HCT116 (cell line): ENCODE data around the gene TMEM219. TPM values are rescaled to one million over a fixed set of nuclear protein-coding genes. Genes with fewer than 3 reads are reported as not detected.

ENCODE experiments used
- ATAC-seq: fragments of 200-7000 bp; cut with Tn5 transposase; 2 replicates; pipeline ENCODE4 v1.9.1; 2020; ENCODE audit warnings: mild to moderate bottlenecking, moderate library complexity
- BruUV-seq: library from RNA; stranded (reverse); fragments of 400-500 nt; replicated peaks from 2 replicates; lab custom pipeline; 2021; lab: Mats Ljungman, UMichigan
- CTCF ChIA-PET: fragments of 300-600 bp; sonication (Branson Sonifier 250); formaldehyde crosslinking; loops from one replicate; lab custom pipeline; 2021; ENCODE audit warnings: antibody characterized with exemption; lab: Charles Lee
- POLR2A ChIA-PET: fragments of 300-600, 350-600 bp; sonication (Branson Sonifier 250); formaldehyde crosslinking; loops from one replicate; lab custom pipeline; 2021; ENCODE audit warnings: antibody characterized with exemption; lab: Charles Lee
- RAD21 ChIA-PET, 2 experiments: fragments of 300-600 bp; sonication (Branson Sonifier 250); formaldehyde crosslinking; loops; one replicate each; lab custom pipeline; 2023; ENCODE audit warnings: low total read pairs in 2 of 2; ENCODE audit not compliant: uncharacterized antibody in 2 of 2, unreplicated experiment in 2 of 2, low non-redundant PET in 1 of 2; lab: Charles Lee
- DNase-seq: peaks from one replicate; pipeline ENCODE4 v3.0.0-alpha.2; 2010; ENCODE audit warnings: low read depth, low spot score
- H2AFZ ChIP-seq: fragments of 200-600 bp; shearing (Covaris generic), sonication (generic); 2 replicates; pipeline ENCODE4 v1.6.1; 2017; ENCODE audit warnings: low read depth, mixed run types, mixed read lengths, antibody characterized with exemption, low read length; ENCODE audit not compliant: poor library complexity, severe bottlenecking
- H3K27ac ChIP-seq: 2 replicates; pipeline ENCODE4 v1.5.1; 2012; ENCODE audit warnings: low read depth, low read length
- H3K27me3 ChIP-seq: fragments of 200-600 bp; sonication (generic); 2 replicates; pipeline ENCODE4 v1.6.1; 2016; ENCODE audit warnings: mixed run types, low read length, mixed read lengths; ENCODE audit not compliant: insufficient read depth
- H3K36me3 ChIP-seq, 2 experiments: fragments of 200-500 bp in 1 of 2; fragments of 200-600 bp in 1 of 2; sonication (Bioruptor generic) in 1 of 2; sonication (generic) in 1 of 2; 2 replicates each; pipeline versions ENCODE4 v1.5.1 to v1.6.1; 2014 to 2016; ENCODE audit warnings: low read length in 2 of 2, inconsistent platforms in 1 of 2, mixed read lengths in 1 of 2, mixed run types in 1 of 2; ENCODE audit not compliant: insufficient read depth in 2 of 2, control insufficient read depth in 1 of 2
- H3K4me1 ChIP-seq, 2 experiments: fragments of 200-600 bp in 1 of 2; sonication (generic) in 1 of 2; 2 replicates each; pipeline versions ENCODE4 v1.5.1 to v1.6.1; 2012 to 2017; ENCODE audit warnings: low read length in 2 of 2, inconsistent platforms in 1 of 2, mild to moderate bottlenecking in 1 of 2, mixed read lengths in 1 of 2, mixed run types in 1 of 2, moderate library complexity in 1 of 2; ENCODE audit not compliant: insufficient read depth in 2 of 2, control insufficient read depth in 1 of 2
- H3K4me2 ChIP-seq: fragments of 200-600 bp; sonication (generic); 2 replicates; pipeline ENCODE4 v1.6.1; 2017; ENCODE audit warnings: mixed run types, low read length, mixed read lengths
- H3K4me3 ChIP-seq, 2 experiments: fragments of 200-600 bp in 1 of 2; sonication (generic) in 1 of 2; replicated peaks in 1 of 2; 2 replicates each; pipeline ENCODE4 v1.5.1; 2011 to 2016; ENCODE audit warnings: low read length in 2 of 2, control low read depth in 1 of 2, low read depth in 1 of 2, mild to moderate bottlenecking in 1 of 2, mixed read lengths in 1 of 2, mixed run types in 1 of 2
- H3K79me2 ChIP-seq: fragments of 200-600 bp; sonication (generic); 2 replicates; pipeline ENCODE4 v1.6.1; 2017; ENCODE audit warnings: mild to moderate bottlenecking, mixed run types, low read length, moderate library complexity, mixed read lengths; ENCODE audit not compliant: insufficient read depth
- H3K9ac ChIP-seq: fragments of 200-600 bp; sonication (generic); 2 replicates; pipeline ENCODE4 v1.6.1; 2016; ENCODE audit warnings: low read length, mixed read lengths
- H3K9me2 ChIP-seq: fragments of 200-600 bp; sonication (generic), shearing (Covaris generic); 2 replicates; pipeline ENCODE4 v1.6.1; 2017; ENCODE audit warnings: mixed run types, mild to moderate bottlenecking, moderate library complexity; ENCODE audit not compliant: insufficient read depth
- H3K9me3 ChIP-seq, 2 experiments: fragments of 200-500 bp in 1 of 2; fragments of 200-600 bp in 1 of 2; sonication (Bioruptor generic) in 1 of 2; sonication (generic) in 1 of 2; 2 replicates each; pipeline ENCODE4 v1.6.1; 2014 to 2017; ENCODE audit warnings: low read length in 2 of 2, mixed read lengths in 2 of 2, inconsistent platforms in 1 of 2, low read depth in 1 of 2, mild to moderate bottlenecking in 1 of 2, mixed run types in 1 of 2, moderate library complexity in 1 of 2; ENCODE audit not compliant: control insufficient read depth in 1 of 2, insufficient read depth in 1 of 2
- H4K20me1 ChIP-seq: fragments of 200-600 bp; sonication (generic), shearing (Covaris generic); 2 replicates; pipeline ENCODE4 v1.6.1; 2017; ENCODE audit warnings: mixed run types, mild to moderate bottlenecking, moderate library complexity; ENCODE audit not compliant: insufficient read depth
- CBX3 ChIP-seq: IDR thresholded peaks from 2 replicates; pipeline ENCODE4 v1.6.1; 2012; ENCODE audit warnings: low read depth
- EGR1 ChIP-seq: IDR thresholded peaks from 2 replicates; pipeline ENCODE4 v1.6.1; 2012; ENCODE audit warnings: low read depth
- EZH2 ChIP-seq: fragments of 200-600 bp; sonication (generic); IDR thresholded peaks from 2 replicates; pipeline ENCODE4 v1.6.1; 2017; ENCODE audit warnings: antibody characterized with exemption, mixed run types
- FOSL1 ChIP-seq: IDR thresholded peaks from 2 replicates; pipeline ENCODE4 v1.6.1; 2012; ENCODE audit warnings: low read depth
- POLR2AphosphoS5 ChIP-seq: IDR thresholded peaks from 2 replicates; pipeline ENCODE4 v1.6.1; 2011; ENCODE audit warnings: mild to moderate bottlenecking, low read depth, low read length, moderate library complexity
- SIN3A ChIP-seq: IDR thresholded peaks from 2 replicates; pipeline ENCODE4 v1.6.1; 2012; ENCODE audit warnings: low read depth
- SRF ChIP-seq: IDR thresholded peaks from 2 replicates; pipeline ENCODE4 v1.6.1; 2012; ENCODE audit warnings: low read depth
- ZFX ChIP-seq: fragments of 450-650 bp; IDR thresholded peaks from 2 replicates; pipeline ENCODE4 v1.6.1; 2017
- ZNF274 ChIP-seq: fragments of 200-500 bp; sonication (Bioruptor generic); IDR thresholded peaks from 2 replicates; pipeline ENCODE4 v1.6.1; 2014; ENCODE audit warnings: mild to moderate bottlenecking, low read depth, low read length, inconsistent platforms
- intact Hi-C: fragments of 100-400 bp; cut with micrococcal nuclease; formaldehyde crosslinking; loops from 2 replicates; pipeline ENCODE4 v1.10.0; 2022
- total RNA-seq: library from RNA; stranded (reverse); gene quantifications from one replicate; pipeline ENCODE4 v1.2.1, GENCODE V29; 2021; ENCODE audit not compliant: unreplicated experiment
- TF ChIP-seq, protein P1 (sequence below): IDR thresholded peaks from 2 replicates; pipeline ENCODE4 v1.6.1; 2012
- TF ChIP-seq, protein P2 (sequence below): IDR thresholded peaks from 2 replicates; pipeline ENCODE4 v1.6.1; 2012; ENCODE audit warnings: low read depth
- TF ChIP-seq, protein P3 (sequence below): IDR thresholded peaks from 2 replicates; pipeline ENCODE4 v1.6.1; 2011; ENCODE audit warnings: mild to moderate bottlenecking, low read length, moderate library complexity; ENCODE audit not compliant: insufficient replicate concordance; ENCODE audit errors: extremely low read depth

Gene TMEM219
- total RNA-seq, 1 experiment from 2014 or later, result 75.5 TPM

DNA sequence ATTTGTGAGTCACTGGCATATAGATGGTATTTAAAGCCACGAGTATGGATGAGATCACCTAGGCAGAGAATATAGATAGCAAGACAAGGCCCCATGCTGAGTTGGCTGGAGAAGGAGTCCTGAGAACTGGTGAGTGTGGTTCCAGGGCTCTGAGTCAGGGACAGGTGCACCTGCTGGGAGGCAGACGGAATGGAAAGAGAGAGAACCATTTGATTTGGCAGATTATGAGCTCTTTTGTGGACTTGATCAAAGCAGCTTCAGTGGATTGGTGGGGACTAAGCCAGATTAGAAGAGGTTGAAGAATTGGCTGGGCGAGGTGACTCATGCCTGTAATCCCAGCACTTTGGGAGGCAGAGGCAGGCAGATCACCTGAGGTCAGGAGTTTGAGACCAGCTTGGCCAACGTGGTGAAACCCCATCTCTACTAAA lies 56.9 kb downstream of the TMEM219 start:
- TF ChIP-seq POLR2AphosphoS5, result no peak
- no peak for TF ChIP-seq SRF
- no peak for TF ChIP-seq FOSL1
- TF ChIP-seq EZH2, result no peak
- TF ChIP-seq ZNF274, result no peak
- TF ChIP-seq ZFX, result no peak
- TF ChIP-seq, protein P1, sequence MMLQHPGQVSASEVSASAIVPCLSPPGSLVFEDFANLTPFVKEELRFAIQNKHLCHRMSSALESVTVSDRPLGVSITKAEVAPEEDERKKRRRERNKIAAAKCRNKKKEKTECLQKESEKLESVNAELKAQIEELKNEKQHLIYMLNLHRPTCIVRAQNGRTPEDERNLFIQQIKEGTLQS, result no peak
- TF ChIP-seq, protein P2, sequence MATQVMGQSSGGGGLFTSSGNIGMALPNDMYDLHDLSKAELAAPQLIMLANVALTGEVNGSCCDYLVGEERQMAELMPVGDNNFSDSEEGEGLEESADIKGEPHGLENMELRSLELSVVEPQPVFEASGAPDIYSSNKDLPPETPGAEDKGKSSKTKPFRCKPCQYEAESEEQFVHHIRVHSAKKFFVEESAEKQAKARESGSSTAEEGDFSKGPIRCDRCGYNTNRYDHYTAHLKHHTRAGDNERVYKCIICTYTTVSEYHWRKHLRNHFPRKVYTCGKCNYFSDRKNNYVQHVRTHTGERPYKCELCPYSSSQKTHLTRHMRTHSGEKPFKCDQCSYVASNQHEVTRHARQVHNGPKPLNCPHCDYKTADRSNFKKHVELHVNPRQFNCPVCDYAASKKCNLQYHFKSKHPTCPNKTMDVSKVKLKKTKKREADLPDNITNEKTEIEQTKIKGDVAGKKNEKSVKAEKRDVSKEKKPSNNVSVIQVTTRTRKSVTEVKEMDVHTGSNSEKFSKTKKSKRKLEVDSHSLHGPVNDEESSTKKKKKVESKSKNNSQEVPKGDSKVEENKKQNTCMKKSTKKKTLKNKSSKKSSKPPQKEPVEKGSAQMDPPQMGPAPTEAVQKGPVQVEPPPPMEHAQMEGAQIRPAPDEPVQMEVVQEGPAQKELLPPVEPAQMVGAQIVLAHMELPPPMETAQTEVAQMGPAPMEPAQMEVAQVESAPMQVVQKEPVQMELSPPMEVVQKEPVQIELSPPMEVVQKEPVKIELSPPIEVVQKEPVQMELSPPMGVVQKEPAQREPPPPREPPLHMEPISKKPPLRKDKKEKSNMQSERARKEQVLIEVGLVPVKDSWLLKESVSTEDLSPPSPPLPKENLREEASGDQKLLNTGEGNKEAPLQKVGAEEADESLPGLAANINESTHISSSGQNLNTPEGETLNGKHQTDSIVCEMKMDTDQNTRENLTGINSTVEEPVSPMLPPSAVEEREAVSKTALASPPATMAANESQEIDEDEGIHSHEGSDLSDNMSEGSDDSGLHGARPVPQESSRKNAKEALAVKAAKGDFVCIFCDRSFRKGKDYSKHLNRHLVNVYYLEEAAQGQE, result no peak
- no peak for TF ChIP-seq SIN3A
- TF ChIP-seq, protein P3, sequence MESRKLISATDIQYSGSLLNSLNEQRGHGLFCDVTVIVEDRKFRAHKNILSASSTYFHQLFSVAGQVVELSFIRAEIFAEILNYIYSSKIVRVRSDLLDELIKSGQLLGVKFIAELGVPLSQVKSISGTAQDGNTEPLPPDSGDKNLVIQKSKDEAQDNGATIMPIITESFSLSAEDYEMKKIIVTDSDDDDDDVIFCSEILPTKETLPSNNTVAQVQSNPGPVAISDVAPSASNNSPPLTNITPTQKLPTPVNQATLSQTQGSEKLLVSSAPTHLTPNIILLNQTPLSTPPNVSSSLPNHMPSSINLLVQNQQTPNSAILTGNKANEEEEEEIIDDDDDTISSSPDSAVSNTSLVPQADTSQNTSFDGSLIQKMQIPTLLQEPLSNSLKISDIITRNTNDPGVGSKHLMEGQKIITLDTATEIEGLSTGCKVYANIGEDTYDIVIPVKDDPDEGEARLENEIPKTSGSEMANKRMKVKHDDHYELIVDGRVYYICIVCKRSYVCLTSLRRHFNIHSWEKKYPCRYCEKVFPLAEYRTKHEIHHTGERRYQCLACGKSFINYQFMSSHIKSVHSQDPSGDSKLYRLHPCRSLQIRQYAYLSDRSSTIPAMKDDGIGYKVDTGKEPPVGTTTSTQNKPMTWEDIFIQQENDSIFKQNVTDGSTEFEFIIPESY, result no peak
- no peak for TF ChIP-seq CBX3
- no peak for TF ChIP-seq EGR1
- Histone ChIP-seq H3K27ac (no peak overlapping the region), H3K4me1 (peaks cover 0 to 18% of the 10 kb centered on the region in 2 experiments; a peak in 3 of 4 replicates), H4K20me1 (no peaks in the 10 kb centered on the region), H3K4me3 (no peak overlapping the region), H3K36me3 (no peaks in the 10 kb centered on the region), H3K79me2 (no peaks in the 10 kb centered on the region), H3K9me2 (no peaks in the 10 kb centered on the region), H3K9ac (no peak overlapping the region), H3K27me3 (no peaks in the 10 kb centered on the region), H3K9me3 (no peaks in the 10 kb centered on the region), H2AFZ (no peak overlapping the region), H3K4me2 (no peak overlapping the region)
- no peak for ATAC-seq
- intact Hi-C loops, result no loop called here
- no TSS peak for BruUV-seq
- ChIA-PET CTCF (interaction anchor here (1.6 to 2.6 kb wide), 2 partner anchors 14 to 170 kb away, joined by 3 to 8 read pairs; no protein-coding TSS in a partner anchor), RAD21 (no interaction called here), POLR2A (interaction anchor here (1.4 kb wide), 1 partner anchor 156 kb away, joined by 3 read pairs; the partner anchor contains the start of gene CDIPT)
- no peak for DNase-seq

Other genes starting within 250 kb of the TMEM219 start
- 0.15 TPM for gene C16orf54, start 216.1 kb upstream of the TMEM219 start, total RNA-seq
- 0.07 TPM for gene ZG16, start 183.8 kb upstream of the TMEM219 start, total RNA-seq
- 155 TPM for gene KIF22, start 171.3 kb upstream of the TMEM219 start, total RNA-seq
- 256 TPM for gene MAZ, start 155.6 kb upstream of the TMEM219 start, total RNA-seq
- 4.0 TPM for gene PRRT2, start 149.9 kb upstream of the TMEM219 start, total RNA-seq
- gene PAGR1, start 145.9 kb upstream of the TMEM219 start, total RNA-seq, result 28.9 TPM
- gene MVP, start 141.6 kb upstream of the TMEM219 start, total RNA-seq, result 75.1 TPM
- 58.3 TPM for gene CDIPT, start 98.9 kb upstream of the TMEM219 start, total RNA-seq
- gene SEZ6L2, start 62.5 kb upstream of the TMEM219 start, total RNA-seq, result 49.3 TPM
- 18.4 TPM for gene ASPHD1, start 61.6 kb upstream of the TMEM219 start, total RNA-seq
- 40.7 TPM for gene KCTD13, start 35.9 kb upstream of the TMEM219 start, total RNA-seq
- gene TAOK2, start 11.8 kb downstream of the TMEM219 start, total RNA-seq, result 56.7 TPM
- gene HIRIP3, start 33.5 kb downstream of the TMEM219 start, total RNA-seq, result 21.8 TPM
- 89.8 TPM for gene INO80E, start 34.2 kb downstream of the TMEM219 start, total RNA-seq
- 17.3 TPM for gene DOC2A, start 48.9 kb downstream of the TMEM219 start, total RNA-seq
- gene C16orf92, start 61.1 kb downstream of the TMEM219 start, total RNA-seq, result not detected
- gene TLCD3B, start 69.2 kb downstream of the TMEM219 start, total RNA-seq, result 1.0 TPM
- 2,423 TPM for gene ALDOA, start 103.7 kb downstream of the TMEM219 start, total RNA-seq
- gene PPP4C, start 113.9 kb downstream of the TMEM219 start, total RNA-seq, result 165 TPM
- gene TBX6, start 129.8 kb downstream of the TMEM219 start, total RNA-seq, result 1.4 TPM
- gene YPEL3, start 134.1 kb downstream of the TMEM219 start, total RNA-seq, result 10.9 TPM
- 7.0 TPM for gene GDPD3, start 151.5 kb downstream of the TMEM219 start, total RNA-seq
- 68.8 TPM for gene MAPK3, start 161.1 kb downstream of the TMEM219 start, total RNA-seq
- gene CORO1A, start 221.5 kb downstream of the TMEM219 start, total RNA-seq, result 7.0 TPM
- 180 TPM for gene BOLA2B, start 231.6 kb downstream of the TMEM219 start, total RNA-seq
- 48.3 TPM for gene SLX1A, start 231.8 kb downstream of the TMEM219 start, total RNA-seq
- gene SULT1A3, start 237.2 kb downstream of the TMEM219 start, total RNA-seq, result 23.5 TPM